ENCODE measurements around the gene GNS. TPM values are rescaled to one million over a fixed set of nuclear protein-coding genes. Genes with fewer than 3 reads are reported as not detected.
A peak's percentile ranks its signal among the peaks of the same experiment; 100 is the strongest.

Gene GNS
- total and polyA plus RNA-seq, 2 of the 13 experiments (the other 11 are each of a cell fraction or from before 2014, with no cell fraction given), result 49.8 to 51.0 TPM

GRCh38 chr12:64733857-64734256, 25.3 kb downstream of the GNS start:
- H2AFZ ChIP-seq (ENCODE audit: low read length), result no peak overlapping the region
- no peak overlapping the region for H3K9ac ChIP-seq (ENCODE audit: insufficient read depth, low read depth, low read length)
- 86% methylated on average over 4 of the region's 4 CpGs for WGBS (ENCODE audit: low lambda C conversion rate)
- ChIA-PET CTCF (ENCODE audit: low intra/inter-chr PET ratio, low total read pairs) (no interaction called here), POLR2A (interaction anchor here (1.2 kb wide), 1 partner anchor 11 kb away, joined by 4 read pairs; no protein-coding TSS in a partner anchor)
- no peak for TF ChIP-seq ZKSCAN1 (IDR thresholded peaks at IDR 0.05; ENCODE audit: low read length)
- TF ChIP-seq HNF1B (CRISPR knock-in tag; IDR thresholded peaks at IDR 0.05), result no peak
- TF ChIP-seq ZBTB1 (CRISPR knock-in tag; IDR thresholded peaks at IDR 0.05; ENCODE audit: borderline replicate concordance), result no peak
- TF ChIP-seq ZNF414 (CRISPR knock-in tag; IDR thresholded peaks at IDR 0.05), result no peak
- no peak for TF ChIP-seq ZNF230 (CRISPR knock-in tag; IDR thresholded peaks at IDR 0.05)
- no peak for TF ChIP-seq NCOR1 (IDR thresholded peaks at IDR 0.05; ENCODE audit: borderline replicate concordance, low read length)
- TF ChIP-seq KDM6A (CRISPR knock-in tag; IDR thresholded peaks at IDR 0.05; ENCODE audit: low read depth), result no peak
- no peak for TF ChIP-seq DNMT3B (CRISPR knock-in tag; conservative IDR thresholded peaks at IDR 0.05)
- intact Hi-C loops (cut with micrococcal nuclease; ENCODE audit: unreplicated experiment) (no loop called here), in situ Hi-C loops (cut with HindIII; ENCODE audit: extremely low pct_ligation_motif_present, low pct_unique_long_range_greater_than_20kb) (no loop called here)
- DNase-seq (ENCODE audit: low spot score) (no peak), ATAC-seq (peak; percentile 68), FAIRE-seq (no peak)
- H3K79me2 ChIP-seq (ENCODE audit: insufficient read depth, low read length), result no peaks in the 10 kb centered on the region
- no peak overlapping the region for H3K27ac ChIP-seq (ENCODE audit: extremely low read length, insufficient read depth, low read length)
- no peak overlapping the region for H3K4me2 ChIP-seq (ENCODE audit: low read depth, low read length)
- H3K4me3 ChIP-seq (replicated peaks in 1 of 3; ENCODE audit: insufficient read depth in 1 of 3, low read depth in 2 of 3, low read length in 3 of 3), result no peak overlapping the region
- no peaks in the 10 kb centered on the region for H4K20me1 ChIP-seq (ENCODE audit: insufficient read depth, low read length)
- H3K9me3 ChIP-seq (ENCODE audit: low read length), result no peaks in the 10 kb centered on the region
- no peaks in the 10 kb centered on the region for H3K27me3 ChIP-seq (ENCODE audit: control insufficient read depth in 1 of 2, insufficient read depth in 2 of 2, low read length in 2 of 2)
- peaks cover 6% of the 10 kb centered on the region for H3K4me1 ChIP-seq (ENCODE audit: insufficient read depth, low read length)
- no TSS peak for BruUV-seq (replicated peaks)
- peaks cover 9 to 37% of the 10 kb centered on the region in 2 experiments; a peak in 4 of 5 replicates for H3K36me3 ChIP-seq (replicated peaks in 1 of 2; ENCODE audit: control insufficient read depth in 1 of 2, insufficient read depth in 2 of 2, low read length in 2 of 2)

All from HepG2 (cell line).